T follicular helper cell (primary cell): ENCODE data around the gene KCTD1.

ENCODE experiments used
- DNase-seq: peaks from one replicate; pipeline ENCODE4 v3.0.0-alpha.2; 2020; ENCODE audit warnings: low read depth

KCTD1 gene

GRCh38 chr18:26480897-26481795 lies 67.2 kb downstream of the KCTD1 start:
- DNase-seq = no peak

GRCh38 chr18:26479681-26480079 lies 68.7 kb downstream of the KCTD1 start:
- DNase-seq = no peak

- no peak for DNase-seq
Measured at GRCh38 chr18:26479065-26479680, 69.2 kb downstream of the KCTD1 start.

GRCh38 chr18:26477828-26478466 lies 70.4 kb downstream of the KCTD1 start:
- DNase-seq = no peak

GRCh38 chr18:26476697-26477096 lies 71.7 kb downstream of the KCTD1 start:
- DNase-seq = no peak

- no peak for DNase-seq
Measured at GRCh38 chr18:26474542-26474941, 73.8 kb downstream of the KCTD1 start.

GRCh38 chr18:26473672-26474071 lies 74.7 kb downstream of the KCTD1 start:
- DNase-seq = no peak

- DNase-seq = no peak
Measured at GRCh38 chr18:26471826-26472225, 76.5 kb downstream of the KCTD1 start.

GRCh38 chr18:26471027-26471426 lies 77.3 kb downstream of the KCTD1 start:
- DNase-seq = no peak

GRCh38 chr18:26470011-26470637 lies 78.2 kb downstream of the KCTD1 start:
- DNase-seq = no peak

- DNase-seq = no peak
Measured at GRCh38 chr18:26468931-26469340, 79.4 kb downstream of the KCTD1 start.

- no peak for DNase-seq
Measured at GRCh38 chr18:26466026-26466425, 82.3 kb downstream of the KCTD1 start.

- no peak for DNase-seq
Measured at GRCh38 chr18:26465431-26465830, 82.9 kb downstream of the KCTD1 start.

GRCh38 chr18:26464128-26465011 lies 84.0 kb downstream of the KCTD1 start:
- DNase-seq = no peak

- no peak for DNase-seq
Measured at GRCh38 chr18:26462355-26462754, 86.0 kb downstream of the KCTD1 start.

GRCh38 chr18:26461405-26461804 lies 86.9 kb downstream of the KCTD1 start:
- no peak for DNase-seq

GRCh38 chr18:26460449-26461091 lies 87.8 kb downstream of the KCTD1 start:
- no peak for DNase-seq

- no peak for DNase-seq
Measured at GRCh38 chr18:26459884-26460283, 88.5 kb downstream of the KCTD1 start.

- no peak for DNase-seq
Measured at GRCh38 chr18:26459340-26459739, 89.0 kb downstream of the KCTD1 start.

GRCh38 chr18:26458526-26459232 lies 89.7 kb downstream of the KCTD1 start:
- no peak for DNase-seq
